HuH-7.5 (cell line): ENCODE data around the gene HES6.
"Not testable (repeated sequence)": the region's sequence is repeated elsewhere in the genome, so short reads cannot be mapped to it uniquely, and the experiment has no call there.

ENCODE experiments used
- DNase-seq: peaks from one replicate; pipeline ENCODE4 v3.0.0; 2011; ENCODE audit warnings: low spot score

The HES6 gene

GRCh38 chr2:238239863-238240756 lies at the start of gene HES6:
HES6 (minus strand) TSS chr2:238240038; CDS start chr2:238239905, 133 bp downstream.
- DNase-seq = peak; percentile 97

DNA sequence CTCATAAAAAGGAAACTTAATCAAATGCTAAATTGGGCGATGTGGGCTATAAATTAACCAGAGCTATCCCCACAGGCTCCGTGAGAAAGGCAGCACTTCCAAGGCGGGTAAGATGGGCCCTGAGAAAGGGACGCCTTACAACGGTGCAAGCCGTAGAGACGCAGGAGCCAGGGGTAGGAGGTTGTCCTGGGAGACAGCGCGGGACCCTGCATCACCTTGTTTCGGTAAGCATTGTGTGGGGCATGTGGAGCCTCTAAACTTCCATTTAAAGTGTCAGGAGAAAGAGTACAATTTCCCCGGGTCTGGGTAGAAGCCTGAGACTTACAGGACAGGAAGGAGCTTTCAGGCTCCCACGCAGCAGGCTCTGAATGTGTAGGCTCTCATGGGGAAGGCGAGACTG lies 49.7 kb upstream of the HES6 start:
- no peak for DNase-seq

- peak; percentile 85 for DNase-seq
Measured at GRCh38 chr2:238288650-238289573, 49.1 kb upstream of the HES6 start.

DNA sequence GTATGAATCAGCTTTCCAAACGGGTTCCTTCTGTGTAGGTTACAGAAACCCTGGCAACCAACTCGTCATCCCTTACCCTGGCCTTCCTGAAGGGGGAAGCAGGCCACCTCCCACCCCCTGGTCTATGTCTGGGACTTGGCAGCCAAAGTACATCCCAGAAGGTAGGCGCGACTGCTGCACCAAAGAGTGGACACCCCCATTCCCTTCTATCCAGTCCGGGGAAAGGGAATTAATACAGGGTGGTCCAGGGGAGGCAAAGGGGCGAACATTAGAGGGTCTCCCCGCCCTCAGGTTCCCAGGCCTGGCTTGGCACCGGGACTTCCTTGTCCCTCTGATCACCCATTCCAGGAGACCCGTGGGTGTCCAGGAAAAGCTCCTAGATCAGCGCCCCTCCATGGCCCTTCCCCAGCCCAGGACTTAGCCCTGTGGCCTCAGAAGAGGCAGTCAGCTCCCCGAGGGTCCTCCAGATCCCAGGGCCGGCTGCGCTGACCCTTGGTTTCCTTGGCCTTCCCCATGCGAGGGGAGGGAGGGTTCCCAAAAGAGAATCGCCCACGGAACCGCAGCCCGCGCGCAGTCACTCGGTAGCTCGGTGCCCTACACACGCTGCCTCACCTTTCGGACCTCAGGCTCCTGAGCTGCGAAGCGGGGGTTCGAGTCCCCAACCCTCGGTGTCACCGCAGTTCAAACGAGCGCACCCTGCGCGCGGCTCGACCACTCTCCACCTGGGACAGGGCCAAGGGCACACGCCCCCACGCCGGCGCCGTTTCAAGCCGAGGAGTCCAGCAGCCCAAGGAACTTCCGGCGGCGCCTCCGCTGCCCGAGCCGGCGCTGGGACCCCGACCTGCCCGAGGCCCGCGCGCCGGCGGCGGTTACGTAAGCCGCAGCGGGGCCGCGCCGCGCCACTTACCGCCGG lies 48.2 kb upstream of the HES6 start, which contains the start of gene PER2:
TSS of gene PER2 (minus strand) at position 874 of the 913 bp plus-strand sequence. CDS start 10,674 bp downstream, outside the sequence.
- DNase-seq = peak; percentile 63

DNA sequence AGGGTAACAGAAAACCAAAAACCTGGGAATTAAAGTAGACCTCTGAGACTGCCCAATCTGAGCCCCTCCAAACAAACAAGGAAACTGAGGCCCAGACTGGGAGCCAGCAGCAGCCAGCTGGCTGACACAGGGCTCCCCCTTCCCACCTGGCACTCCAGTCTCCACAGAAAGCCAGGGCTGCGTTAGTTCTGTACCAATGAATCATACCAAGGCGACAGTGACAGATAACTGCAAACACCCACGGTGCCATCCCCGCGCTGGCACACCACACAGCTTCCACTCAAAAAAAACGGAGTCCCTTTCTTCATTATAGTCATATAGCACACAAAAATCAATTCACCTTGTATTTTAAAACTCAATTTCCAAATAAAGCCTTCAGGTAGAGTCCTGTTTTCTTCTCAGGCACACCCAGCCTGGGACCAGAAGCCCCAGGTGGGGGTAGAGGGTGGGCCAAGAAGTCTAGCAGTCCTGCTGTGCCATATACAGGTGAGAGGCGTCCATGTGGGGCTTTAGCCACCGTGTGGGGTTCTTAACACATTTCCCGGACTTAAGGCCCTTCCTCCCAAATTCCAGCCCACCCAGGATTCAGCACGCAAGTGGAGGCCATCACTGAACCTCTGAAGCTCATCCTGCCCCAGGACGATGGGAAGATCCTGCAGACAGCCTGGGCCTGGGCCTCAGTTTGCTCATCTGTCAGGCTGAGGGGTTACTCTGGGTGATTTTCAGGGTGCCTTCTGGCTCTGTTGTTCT lies 47.3 kb upstream of the HES6 start:
- no peak for DNase-seq

- no peak for DNase-seq
Measured at GRCh38 chr2:238286551-238286950, 46.7 kb upstream of the HES6 start.

DNA sequence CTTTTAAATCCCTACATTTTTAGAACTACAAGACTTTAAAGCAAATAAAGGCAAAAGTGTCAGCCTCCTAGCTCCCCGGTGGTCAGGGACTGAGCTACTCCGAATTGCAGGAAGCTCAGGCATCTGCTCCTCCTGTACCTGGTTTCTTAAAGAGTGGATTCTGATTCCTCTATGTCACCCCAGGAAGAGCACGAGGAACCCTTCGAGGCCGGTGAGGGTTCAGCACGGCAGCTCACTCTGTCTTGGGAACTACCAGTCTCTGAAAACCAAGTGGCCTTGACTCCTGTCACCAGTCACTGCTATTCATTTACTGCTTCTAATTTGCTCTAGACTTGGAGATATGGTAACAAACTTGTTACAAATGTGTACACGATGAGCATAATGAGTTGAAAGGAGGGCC lies 46.3 kb upstream of the HES6 start:
- no peak for DNase-seq

DNA sequence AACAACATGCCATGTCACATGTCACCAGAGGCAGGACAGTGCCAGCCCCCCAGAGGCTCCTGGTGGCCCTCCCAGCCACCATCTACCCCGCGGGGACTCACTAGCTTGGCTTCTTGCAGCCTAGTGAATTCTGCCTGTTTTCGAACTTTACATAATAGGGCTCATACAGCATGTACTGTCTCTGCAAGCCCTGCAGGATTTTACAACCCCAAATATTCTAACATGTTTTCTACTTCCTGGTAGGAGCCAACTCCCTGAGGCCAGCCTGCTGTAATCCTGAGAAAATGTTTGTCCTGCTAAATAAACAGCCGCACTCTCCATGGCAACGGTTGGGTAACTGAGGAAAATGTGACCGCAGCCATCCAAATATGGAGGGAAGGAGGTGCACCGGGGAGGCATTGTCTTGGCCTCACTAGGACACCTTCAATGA lies 45.8 kb upstream of the HES6 start:
- peak; percentile 79 for DNase-seq

GRCh38 chr2:238284802-238285515 lies 45.1 kb upstream of the HES6 start:
- no peak for DNase-seq

DNA sequence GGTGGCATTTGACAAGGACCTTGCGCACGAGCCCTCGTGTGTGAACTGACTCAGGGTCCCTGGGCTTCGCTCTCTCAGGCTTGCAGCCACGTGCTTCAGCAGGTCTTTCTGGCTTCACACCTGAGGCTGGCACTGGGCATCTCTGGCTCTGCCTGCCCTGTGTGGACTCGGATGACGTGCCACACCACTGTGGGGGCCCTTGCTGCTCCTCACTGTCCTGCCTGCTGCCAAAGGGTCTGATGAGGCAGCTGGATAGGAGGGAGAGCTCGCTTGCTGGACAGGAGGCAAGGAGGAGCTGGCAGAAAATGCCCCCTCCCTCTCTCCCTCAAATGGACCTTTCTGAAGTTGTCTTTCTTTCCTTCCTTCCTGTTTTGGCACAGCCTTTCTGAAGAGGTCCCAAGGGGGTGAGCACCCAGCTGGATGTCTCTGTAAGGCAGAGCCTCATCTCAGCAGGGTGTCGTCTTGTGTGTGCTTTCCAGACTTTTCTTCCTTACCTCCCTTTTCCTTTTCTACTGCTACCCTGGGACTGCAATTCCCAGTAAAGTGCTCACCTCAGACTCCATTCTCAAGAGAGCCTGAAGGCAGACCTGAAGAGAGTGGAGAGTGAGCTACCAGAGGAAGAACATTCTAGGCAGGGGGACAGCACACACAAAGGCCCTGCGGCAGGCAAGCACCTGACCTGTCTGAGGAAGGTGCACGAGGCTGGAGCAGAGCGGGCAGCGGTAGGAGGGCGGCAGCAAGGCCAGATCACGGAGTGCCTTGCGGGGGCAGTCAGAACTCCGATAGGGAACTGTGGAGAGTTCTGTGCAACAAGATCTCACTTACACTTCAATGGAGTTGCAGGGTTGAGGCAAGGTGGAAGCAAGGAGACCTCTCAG lies 43.3 kb upstream of the HES6 start:
- DNase-seq = no peak

DNA sequence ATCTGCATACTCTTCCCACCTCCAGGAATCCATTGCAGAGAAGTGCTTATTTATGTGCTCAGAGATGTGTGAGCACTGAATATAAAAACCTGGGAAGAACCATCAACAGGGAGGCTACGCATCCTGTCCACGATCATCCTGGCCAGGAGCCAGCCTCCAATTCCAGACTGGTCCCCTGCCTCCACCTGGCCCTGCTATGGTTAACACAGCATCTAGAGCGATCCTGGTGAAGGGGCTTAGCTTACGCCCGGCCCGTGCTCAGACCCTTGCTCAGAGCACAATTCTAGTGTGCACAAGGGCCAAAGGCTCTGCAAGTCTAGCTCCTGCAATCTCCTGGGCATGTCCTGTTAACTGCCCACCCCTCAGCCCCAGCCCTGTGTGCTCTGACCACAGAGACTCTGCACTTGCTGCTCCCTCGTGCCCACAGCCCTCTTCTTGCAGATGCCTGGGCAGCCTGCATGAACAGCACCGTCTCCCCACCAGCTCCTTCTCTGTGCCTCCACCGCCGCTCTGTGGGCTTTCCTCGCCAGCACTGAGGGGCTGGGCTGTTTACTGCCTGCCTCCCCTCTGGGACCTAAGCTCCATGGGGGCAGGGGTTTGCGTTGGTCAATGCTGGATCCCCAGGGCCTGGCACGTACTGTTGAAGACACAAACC lies 42.1 kb upstream of the HES6 start:
- DNase-seq = no peak

DNA sequence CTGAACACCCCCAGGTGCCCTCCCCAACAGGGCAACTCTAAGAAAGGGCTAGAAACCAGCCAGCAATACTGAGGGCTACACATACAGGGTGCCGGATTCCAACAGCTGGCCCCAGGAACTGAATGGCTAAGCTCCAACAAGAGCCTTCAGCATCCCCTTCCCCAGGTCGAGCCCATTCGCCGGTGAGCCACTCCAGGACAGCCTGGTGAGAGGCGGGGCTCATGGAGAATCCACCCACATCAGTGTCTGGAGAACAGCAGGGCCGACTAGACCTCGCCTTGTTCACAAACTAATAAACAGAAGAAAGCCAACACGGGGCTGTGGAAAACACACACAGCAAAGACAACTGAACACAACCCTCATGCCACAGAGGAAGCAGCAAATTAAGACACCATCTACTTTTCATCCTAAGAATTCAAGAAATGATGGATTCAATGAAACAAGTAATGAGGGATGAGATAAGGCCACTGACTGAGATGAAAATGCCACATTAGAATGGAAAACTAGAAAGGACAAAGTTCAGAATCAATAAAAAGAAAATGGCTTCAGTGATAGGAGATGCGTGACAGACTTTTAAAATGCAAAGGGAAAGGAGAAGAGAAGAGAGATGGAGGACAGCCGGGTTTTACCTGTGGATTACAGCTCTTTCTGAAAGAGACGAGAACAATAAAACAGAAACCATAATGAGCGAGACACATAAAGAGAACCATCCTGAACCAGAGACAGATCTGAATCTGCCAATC lies 40.4 kb upstream of the HES6 start:
- DNase-seq = no peak

DNA sequence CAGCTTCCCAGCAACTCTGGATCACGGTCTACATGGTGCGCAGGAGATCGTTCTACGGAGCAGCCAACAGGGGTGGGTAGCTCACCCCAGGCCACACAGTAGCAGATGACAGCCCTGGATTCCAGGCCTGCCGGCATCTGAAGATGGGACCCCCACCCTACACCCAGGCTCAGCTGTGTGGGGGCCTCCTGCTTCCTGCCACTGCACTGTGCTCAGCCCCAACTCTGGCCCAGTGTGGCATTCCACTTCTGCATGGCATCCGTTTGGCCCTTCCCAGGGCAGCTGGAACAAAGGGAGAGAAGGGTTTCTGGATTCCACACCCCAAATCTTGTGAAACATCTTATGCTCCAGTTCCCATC lies 39.5 kb upstream of the HES6 start:
- DNase-seq = no peak

DNA sequence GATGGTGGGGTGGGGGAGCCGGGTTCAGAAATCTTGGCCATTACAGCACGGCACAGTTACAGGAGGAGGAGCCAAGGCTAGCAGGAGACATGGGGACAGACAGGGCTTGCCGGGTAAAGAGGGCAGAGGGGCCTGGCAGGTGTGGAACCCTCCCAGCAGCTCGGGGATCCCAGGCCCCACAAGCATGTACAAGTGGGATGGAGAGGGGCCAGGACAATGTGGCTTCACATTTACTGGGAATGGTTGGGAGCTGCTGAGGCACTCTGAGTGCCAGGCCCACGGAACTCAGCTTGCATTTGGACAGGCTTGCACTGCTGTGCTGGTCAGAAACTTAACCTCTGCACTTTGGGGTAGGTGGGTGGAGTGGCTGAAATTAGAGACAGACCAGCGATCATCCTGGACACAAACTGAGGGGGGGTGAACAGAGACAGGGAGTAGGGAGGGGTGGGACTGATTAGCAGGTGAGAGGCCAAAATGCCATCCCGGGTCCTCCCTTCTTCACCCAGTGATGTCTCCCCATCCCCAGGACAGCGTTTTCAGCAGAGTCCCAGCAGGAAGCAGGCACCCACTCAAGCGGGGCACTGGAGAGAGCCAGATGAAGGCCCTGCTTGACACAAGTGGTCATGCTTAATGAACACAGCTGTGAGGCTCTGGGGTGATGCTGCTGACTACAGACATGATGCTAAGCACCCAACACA lies 38.9 kb upstream of the HES6 start:
- no peak for DNase-seq

GRCh38 chr2:238277695-238278094 lies 37.9 kb upstream of the HES6 start:
- DNase-seq = no peak

GRCh38 chr2:238274152-238274865 lies 34.5 kb upstream of the HES6 start:
- DNase-seq = no peak

GRCh38 chr2:238273433-238273832 lies 33.6 kb upstream of the HES6 start:
- DNase-seq = not testable (repeated sequence)
